GM18502 (cell line): ENCODE measurements around the gene JCHAIN.
"Not testable (repeated sequence)": the region's sequence is repeated elsewhere in the genome, so short reads cannot be mapped to it uniquely, and the experiment has no call there.

Experiments
- ATAC-seq: cut with Tn5 transposase; IDR thresholded peaks from one replicate; pipeline ENCODE4 v1.9.1; 2021; ENCODE audit warnings: mild to moderate bottlenecking; ENCODE audit not compliant: unreplicated experiment, poor library complexity

The JCHAIN gene

GRCh38 chr4:70691661-70692060 is 25.4 kb upstream of the JCHAIN start:
- no peak for ATAC-seq

GRCh38 chr4:70688795-70689231 is 22.5 kb upstream of the JCHAIN start:
- ATAC-seq = peak; percentile 0

GRCh38 chr4:70687821-70688794 is 21.8 kb upstream of the JCHAIN start, which contains the start of gene UTP3:
UTP3 (plus strand) TSS chr4:70688532; CDS start chr4:70688678, 146 bp downstream.
- ATAC-seq = peak; percentile 94

GRCh38 chr4:70687392-70687791 is 21.1 kb upstream of the JCHAIN start:
- peak; percentile 11 for ATAC-seq

GRCh38 chr4:70682142-70682541 is 15.8 kb upstream of the JCHAIN start:
- not testable (repeated sequence) for ATAC-seq

GRCh38 chr4:70681704-70682103 is 15.4 kb upstream of the JCHAIN start:
- ATAC-seq = peak; percentile 49

- ATAC-seq = no peak
Measured at GRCh38 chr4:70680934-70681333, 14.6 kb upstream of the JCHAIN start.

GRCh38 chr4:70678383-70678999 is 12.2 kb upstream of the JCHAIN start:
- peak; percentile 79 for ATAC-seq

GRCh38 chr4:70676554-70677090 is 10.3 kb upstream of the JCHAIN start:
- ATAC-seq = no peak

- no peak for ATAC-seq
Measured at GRCh38 chr4:70674731-70675130, 8.4 kb upstream of the JCHAIN start.

GRCh38 chr4:70674191-70674590 is 7.9 kb upstream of the JCHAIN start:
- ATAC-seq = no peak

GRCh38 chr4:70671091-70671490 is 4.8 kb upstream of the JCHAIN start:
- ATAC-seq = no peak

GRCh38 chr4:70670332-70671014 is 4.2 kb upstream of the JCHAIN start:
- ATAC-seq = no peak

GRCh38 chr4:70667740-70668535 is 1.6 kb upstream of the JCHAIN start:
- no peak for ATAC-seq

- peak; percentile 76 for ATAC-seq
Measured at GRCh38 chr4:70661309-70661922, 4.9 kb downstream of the JCHAIN start.

GRCh38 chr4:70660106-70660505 is 6.2 kb downstream of the JCHAIN start:
- no peak for ATAC-seq

- ATAC-seq = no peak
Measured at GRCh38 chr4:70658418-70658817, 7.9 kb downstream of the JCHAIN start.

- no peak for ATAC-seq
Measured at GRCh38 chr4:70657326-70657725, 9.0 kb downstream of the JCHAIN start.

- ATAC-seq = no peak
Measured at GRCh38 chr4:70654605-70655011, 11.7 kb downstream of the JCHAIN start.
